Stimulated activated memory B cell treated with anti-CD40 and anti-IgM and Interleukin-4, amounts not matched to agents 10 μg/mL and 1 μg/mL and 100 μg/mL, for 72 hours (primary cell): Measurements from ENCODE around the gene PRSS12.

ENCODE experiments used
- ATAC-seq: fragments of 150-1000 bp; cut with Tn5 transposase; 2 replicates; pipeline ENCODE4 v1.10.0; 2021
- H3K27ac Mint-ChIP-seq: one replicate; pipeline ENCODE4 v1.8.0; 2022; ENCODE audit warnings: mild to moderate bottlenecking, mixed read lengths
- H3K27me3 Mint-ChIP-seq: one replicate; pipeline ENCODE4 v1.8.0; 2022; ENCODE audit warnings: mixed read lengths
- H3K36me3 Mint-ChIP-seq: one replicate; pipeline ENCODE4 v1.8.0; 2022; ENCODE audit warnings: mixed read lengths
- H3K4me1 Mint-ChIP-seq: one replicate; pipeline ENCODE4 v1.8.0; 2022; ENCODE audit warnings: mixed read lengths
- H3K4me3 Mint-ChIP-seq: one replicate; pipeline ENCODE4 v1.8.0; 2022; ENCODE audit warnings: mild to moderate bottlenecking, moderate library complexity, mixed read lengths
- H3K9me3 Mint-ChIP-seq: one replicate; pipeline ENCODE4 v1.8.0; 2022; ENCODE audit warnings: mixed read lengths

The PRSS12 gene

DNA sequence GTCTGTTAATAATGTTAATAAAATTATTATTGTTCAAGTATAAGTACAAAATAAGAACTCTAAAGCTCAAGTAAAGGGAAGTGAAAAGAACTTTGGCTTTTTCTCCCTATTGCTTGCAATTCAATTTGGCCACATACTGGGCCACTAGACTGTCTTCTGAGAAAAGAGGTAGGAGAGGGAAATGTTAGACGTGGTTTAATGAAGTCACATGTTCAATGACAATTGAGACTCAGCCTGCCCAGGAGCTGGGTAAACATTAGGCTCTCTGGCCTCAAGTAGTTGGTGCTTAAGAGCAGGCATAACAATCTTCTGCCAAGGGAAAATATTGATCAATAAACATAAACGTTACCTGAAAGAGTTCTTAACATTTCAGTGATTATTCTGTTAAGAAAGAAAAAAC is 15.1 kb upstream of the PRSS12 start:
- H3K27me3 Mint-ChIP-seq, result no peaks in the 10 kb centered on the region
- H3K4me3 Mint-ChIP-seq, result no peak overlapping the region
- H3K27ac Mint-ChIP-seq, result no peak overlapping the region
- no peaks in the 10 kb centered on the region for H3K4me1 Mint-ChIP-seq
- peaks cover 2% of the 10 kb centered on the region for H3K9me3 Mint-ChIP-seq
- H3K36me3 Mint-ChIP-seq, result no peaks in the 10 kb centered on the region
- ATAC-seq, result no peak

DNA sequence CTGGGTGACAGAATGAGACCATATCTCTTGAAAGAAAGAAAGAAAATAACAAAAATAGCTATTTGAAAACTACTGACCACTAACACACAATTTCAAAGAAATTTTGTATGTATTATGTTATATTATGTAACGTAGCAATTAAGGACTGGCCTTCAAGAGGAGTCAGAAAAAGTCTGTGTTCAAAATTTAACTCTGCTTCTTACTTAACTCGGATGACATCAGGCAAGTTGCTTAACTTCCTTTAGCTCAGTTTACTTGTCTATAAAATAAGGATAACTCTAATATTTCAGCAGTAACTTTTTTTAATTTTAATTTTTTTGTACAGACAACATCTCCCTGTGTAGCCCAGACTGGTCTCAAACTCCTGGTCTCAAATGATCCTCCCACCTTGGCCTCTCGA is 14.6 kb upstream of the PRSS12 start:
- no peak overlapping the region for H3K27ac Mint-ChIP-seq
- no peak for ATAC-seq
- H3K4me1 Mint-ChIP-seq, result no peaks in the 10 kb centered on the region
- no peaks in the 10 kb centered on the region for H3K36me3 Mint-ChIP-seq
- no peak overlapping the region for H3K4me3 Mint-ChIP-seq
- H3K27me3 Mint-ChIP-seq, result no peaks in the 10 kb centered on the region
- H3K9me3 Mint-ChIP-seq, result peaks cover 2% of the 10 kb centered on the region

DNA sequence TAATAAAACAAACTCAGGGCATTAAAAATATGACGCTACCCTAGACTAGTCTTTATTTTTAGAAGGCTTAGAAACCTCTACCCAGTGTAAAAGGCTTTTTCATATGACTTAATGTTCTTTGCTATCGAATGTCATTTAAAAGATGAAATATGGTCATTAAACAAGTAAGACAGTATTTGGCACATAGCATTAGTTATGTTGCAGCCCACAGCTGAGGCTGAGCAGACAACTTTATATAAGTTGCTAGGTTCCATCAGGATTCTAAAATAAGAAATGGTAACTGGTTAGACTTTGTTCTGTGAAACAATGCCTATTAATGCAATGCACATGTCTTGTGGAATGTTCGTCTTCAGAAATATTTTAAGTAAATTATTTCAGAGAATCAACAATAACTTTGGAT is 10.4 kb upstream of the PRSS12 start:
- Mint-ChIP-seq H3K9me3 (no peaks in the 10 kb centered on the region), H3K27ac (no peak overlapping the region), H3K36me3 (no peaks in the 10 kb centered on the region), H3K4me3 (no peak overlapping the region), H3K27me3 (peaks cover 21% of the 10 kb centered on the region), H3K4me1 (no peaks in the 10 kb centered on the region)
- ATAC-seq, result no peak

DNA sequence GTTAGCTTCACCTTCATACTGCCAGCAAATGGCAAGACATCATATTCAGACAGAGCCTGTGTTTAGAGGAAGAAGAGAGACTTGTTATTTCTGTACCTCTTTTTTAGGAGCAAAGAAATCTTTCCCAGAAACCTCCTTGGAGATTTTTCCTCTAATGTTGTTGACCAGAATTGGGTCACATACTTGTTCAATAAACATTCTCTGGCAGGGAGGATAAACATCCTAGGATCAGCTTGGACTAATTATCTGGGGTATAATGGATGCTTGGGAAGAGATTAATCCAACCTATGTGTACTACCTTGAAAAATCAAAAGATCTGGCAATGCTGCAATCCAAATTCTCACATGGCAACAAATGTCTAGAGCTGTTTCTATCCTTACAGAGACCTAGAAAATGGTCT is 8.4 kb upstream of the PRSS12 start:
- Mint-ChIP-seq H3K36me3 (no peaks in the 10 kb centered on the region), H3K27ac (no peak overlapping the region), H3K9me3 (no peaks in the 10 kb centered on the region), H3K4me3 (no peak overlapping the region), H3K4me1 (no peaks in the 10 kb centered on the region), H3K27me3 (peaks cover 41% of the 10 kb centered on the region)
- no peak for ATAC-seq

GRCh38 chr4:118360106-118360505 is 7.3 kb upstream of the PRSS12 start:
- Mint-ChIP-seq H3K4me3 (no peak overlapping the region), H3K9me3 (no peaks in the 10 kb centered on the region), H3K36me3 (no peaks in the 10 kb centered on the region), H3K27ac (no peak overlapping the region), H3K27me3 (peaks cover 51% of the 10 kb centered on the region), H3K4me1 (no peaks in the 10 kb centered on the region)
- no peak for ATAC-seq

GRCh38 chr4:118357601-118358000 is 4.8 kb upstream of the PRSS12 start:
- peaks cover 75% of the 10 kb centered on the region for H3K27me3 Mint-ChIP-seq
- ATAC-seq, result no peak

GRCh38 chr4:118356731-118357130 is 3.9 kb upstream of the PRSS12 start:
- ATAC-seq, result no peak
- peaks cover 80% of the 10 kb centered on the region for H3K27me3 Mint-ChIP-seq
- H3K9me3 Mint-ChIP-seq, result no peaks in the 10 kb centered on the region
- H3K36me3 Mint-ChIP-seq, result no peaks in the 10 kb centered on the region
- H3K4me3 Mint-ChIP-seq, result no peak overlapping the region
- H3K4me1 Mint-ChIP-seq, result peaks cover 10% of the 10 kb centered on the region
- H3K27ac Mint-ChIP-seq, result no peak overlapping the region

More at GRCh38 chr4:118357601-118358000, 4.8 kb upstream of the PRSS12 start:
- Mint-ChIP-seq H3K4me3 (no peak overlapping the region), H3K4me1 (peaks cover 10% of the 10 kb centered on the region), H3K36me3 (no peaks in the 10 kb centered on the region), H3K27ac (no peak overlapping the region), H3K9me3 (no peaks in the 10 kb centered on the region)

GRCh38 chr4:118356111-118356510 is 3.3 kb upstream of the PRSS12 start:
- H3K4me1 Mint-ChIP-seq, result peaks cover 10% of the 10 kb centered on the region
- no peaks in the 10 kb centered on the region for H3K9me3 Mint-ChIP-seq
- no peak overlapping the region for H3K27ac Mint-ChIP-seq
- H3K27me3 Mint-ChIP-seq, result peaks cover 85% of the 10 kb centered on the region
- no peak overlapping the region for H3K4me3 Mint-ChIP-seq
- H3K36me3 Mint-ChIP-seq, result no peaks in the 10 kb centered on the region
- no peak for ATAC-seq

- H3K27me3 Mint-ChIP-seq, result peaks cover 91% of the 10 kb centered on the region
- no peaks in the 10 kb centered on the region for H3K9me3 Mint-ChIP-seq
- no peaks in the 10 kb centered on the region for H3K36me3 Mint-ChIP-seq
- peaks cover 10% of the 10 kb centered on the region for H3K4me1 Mint-ChIP-seq
- no peak for ATAC-seq
- H3K27ac Mint-ChIP-seq, result no peak overlapping the region
- H3K4me3 Mint-ChIP-seq, result no peak overlapping the region
These were observed 2.1 kb upstream of the PRSS12 start for GRCh38 chr4:118354913-118355312.

- Mint-ChIP-seq H3K27ac (peak overlapping the region; percentile 66), H3K4me1 (peaks cover 10% of the 10 kb centered on the region), H3K4me3 (peak overlapping the region; percentile 63), H3K36me3 (no peaks in the 10 kb centered on the region), H3K9me3 (no peaks in the 10 kb centered on the region), H3K27me3 (peaks cover 89% of the 10 kb centered on the region)
- ATAC-seq, result no peak
These were observed 779 bp upstream of the PRSS12 start for GRCh38 chr4:118353534-118354030.

- peaks cover 10% of the 10 kb centered on the region for H3K4me1 Mint-ChIP-seq
- H3K4me3 Mint-ChIP-seq, result no peak overlapping the region
- no peaks in the 10 kb centered on the region for H3K9me3 Mint-ChIP-seq
- H3K36me3 Mint-ChIP-seq, result no peaks in the 10 kb centered on the region
- peaks cover 78% of the 10 kb centered on the region for H3K27me3 Mint-ChIP-seq
- peak; percentile 45 for ATAC-seq
- no peak overlapping the region for H3K27ac Mint-ChIP-seq
These were observed 664 bp downstream of the PRSS12 start for GRCh38 chr4:118351851-118352827.

DNA sequence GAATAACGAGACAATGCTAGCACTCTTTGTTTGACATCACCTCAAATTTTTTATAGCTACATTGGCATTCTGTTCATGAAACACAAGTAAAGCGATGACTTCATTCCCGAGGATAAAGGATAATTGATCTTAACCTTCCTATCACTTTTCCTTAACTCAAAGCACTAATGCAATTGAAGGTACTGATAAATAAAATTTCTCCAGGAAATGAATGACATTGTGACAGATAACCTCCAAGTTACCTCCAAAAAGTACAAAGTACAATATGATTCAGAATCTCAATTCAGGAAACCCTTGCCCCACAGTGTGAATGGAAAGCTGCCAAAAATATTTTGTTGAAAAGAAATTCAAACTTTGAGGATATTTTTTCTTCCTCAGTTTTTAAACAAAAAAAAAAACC is 1.8 kb downstream of the PRSS12 start:
- Mint-ChIP-seq H3K4me3 (no peak overlapping the region), H3K4me1 (peaks cover 10% of the 10 kb centered on the region), H3K27me3 (peaks cover 78% of the 10 kb centered on the region), H3K36me3 (no peaks in the 10 kb centered on the region), H3K27ac (no peak overlapping the region), H3K9me3 (no peaks in the 10 kb centered on the region)
- ATAC-seq, result no peak

- H3K4me3 Mint-ChIP-seq, result no peak overlapping the region
- peaks cover 60% of the 10 kb centered on the region for H3K27me3 Mint-ChIP-seq
- ATAC-seq, result no peak
- no peaks in the 10 kb centered on the region for H3K9me3 Mint-ChIP-seq
- H3K4me1 Mint-ChIP-seq, result peaks cover 10% of the 10 kb centered on the region
- no peak overlapping the region for H3K27ac Mint-ChIP-seq
- H3K36me3 Mint-ChIP-seq, result no peaks in the 10 kb centered on the region
These were observed 3.9 kb downstream of the PRSS12 start for GRCh38 chr4:118348886-118349285.

DNA sequence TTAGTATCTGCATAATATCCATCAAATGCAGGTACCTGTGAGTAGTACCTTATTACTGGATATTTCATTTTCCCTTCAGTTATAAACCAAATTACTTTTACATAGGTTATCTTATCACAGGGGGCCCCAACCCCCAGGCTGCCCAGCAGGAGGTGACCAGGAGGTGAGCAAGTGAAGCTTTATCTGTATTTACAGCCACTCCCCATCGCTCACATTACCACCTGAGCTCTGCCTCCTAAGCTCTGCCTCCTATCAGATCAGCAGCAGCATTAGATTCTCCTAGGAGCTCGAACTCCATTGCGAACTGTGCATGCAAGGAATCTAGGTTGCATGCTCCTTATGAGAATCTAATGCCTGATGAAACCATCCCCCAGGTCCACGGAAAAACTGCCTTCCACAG is 6.3 kb downstream of the PRSS12 start:
- ATAC-seq, result no peak
- no peaks in the 10 kb centered on the region for H3K36me3 Mint-ChIP-seq
- H3K27me3 Mint-ChIP-seq, result peaks cover 41% of the 10 kb centered on the region
- H3K27ac Mint-ChIP-seq, result no peak overlapping the region
- H3K9me3 Mint-ChIP-seq, result no peaks in the 10 kb centered on the region
- H3K4me3 Mint-ChIP-seq, result no peak overlapping the region
- H3K4me1 Mint-ChIP-seq, result no peaks in the 10 kb centered on the region

- Mint-ChIP-seq H3K9me3 (no peaks in the 10 kb centered on the region), H3K27ac (no peak overlapping the region), H3K27me3 (peaks cover 43% of the 10 kb centered on the region), H3K4me1 (no peaks in the 10 kb centered on the region), H3K4me3 (no peak overlapping the region), H3K36me3 (no peaks in the 10 kb centered on the region)
- ATAC-seq, result no peak
These were observed 7.0 kb downstream of the PRSS12 start for GRCh38 chr4:118345813-118346212.

DNA sequence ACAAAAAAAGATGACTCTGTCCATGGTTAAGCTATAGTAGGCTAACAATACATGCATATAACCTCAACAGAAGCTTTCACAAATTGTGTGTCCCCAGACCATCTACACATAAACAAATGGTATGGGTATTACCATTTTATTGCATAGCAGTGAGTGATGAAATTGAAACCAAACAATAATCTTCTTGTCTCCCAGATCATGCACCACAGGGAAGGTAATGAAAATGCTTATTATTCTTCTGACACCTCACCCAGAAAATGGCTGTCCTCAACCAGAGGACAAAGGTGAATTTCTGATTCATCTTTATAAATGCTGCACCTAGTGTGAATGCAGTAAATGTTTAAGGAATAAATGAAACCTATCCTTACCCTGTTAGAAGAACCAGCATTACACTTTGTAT is 8.0 kb downstream of the PRSS12 start:
- H3K27me3 Mint-ChIP-seq, result peaks cover 37% of the 10 kb centered on the region
- no peaks in the 10 kb centered on the region for H3K4me1 Mint-ChIP-seq
- no peak overlapping the region for H3K4me3 Mint-ChIP-seq
- no peaks in the 10 kb centered on the region for H3K9me3 Mint-ChIP-seq
- no peaks in the 10 kb centered on the region for H3K36me3 Mint-ChIP-seq
- H3K27ac Mint-ChIP-seq, result no peak overlapping the region
- ATAC-seq, result no peak
